Bronchial epithelial cell (primary cell): ENCODE data around the gene EPN3. TPM values are rescaled to one million over a fixed set of nuclear protein-coding genes. Genes with fewer than 3 reads are reported as not detected.
A peak's percentile ranks its signal among the peaks of the same experiment; 100 is the strongest.

Experiments
- DNase-seq: peaks from one replicate; pipeline ENCODE4 v3.0.0-alpha.2; 2010; ENCODE audit warnings: low read depth
- FAIRE-seq: peaks from 2 replicates; lab custom pipeline; 2011; peaks lifted over from hg19 to GRCh38; lab: Jason Lieb, UNC
- H3K27me3 ChIP-seq: 2 replicates; pipeline ENCODE4 v1.5.1; 2011; ENCODE audit warnings: low read length; ENCODE audit not compliant: control insufficient read depth, insufficient read depth
- H3K36me3 ChIP-seq: 2 replicates; pipeline ENCODE4 v1.5.1; 2011; ENCODE audit warnings: low read length; ENCODE audit not compliant: control insufficient read depth, insufficient read depth
- H3K4me3 ChIP-seq: 2 replicates; pipeline ENCODE4 v1.5.1; 2011; ENCODE audit warnings: mild to moderate bottlenecking, low read depth, low read length, control low read depth
- CTCF ChIP-seq: IDR thresholded peaks from 2 replicates; pipeline ENCODE4 v1.5.1; 2011; ENCODE audit warnings: mild to moderate bottlenecking, moderate library complexity, low read length, control low read depth, inconsistent platforms; ENCODE audit not compliant: insufficient read depth, severe bottlenecking
- total RNA-seq: library from RNA; depleted of rRNA; stranded (reverse); fragments of >200 nt; gene quantifications from 2 replicates; pipeline ENCODE4 v1.2.1, GENCODE V29; 2014

Gene EPN3
- total RNA-seq, result 2.9 and 10.9 TPM in 2 replicates

- peak; percentile 3 for TF ChIP-seq CTCF
- Histone ChIP-seq H3K27me3 (no peaks in the 10 kb centered on the region), H3K36me3 (peaks cover 6% of the 10 kb centered on the region), H3K4me3 (peak within 1 kb of the TSS; percentile 70)
- DNase-seq (peak; percentile 65), FAIRE-seq (no peak)
These were observed at the start of gene EPN3 for GRCh38 chr17:50532452-50533024. EPN3 (plus strand) TSS chr17:50532735; CDS start chr17:50536557, 3,822 bp downstream.

- FAIRE-seq (no peak), DNase-seq (no peak)
- no peak for TF ChIP-seq CTCF
- Histone ChIP-seq H3K27me3 (no peaks in the 10 kb centered on the region), H3K36me3 (peaks cover 13% of the 10 kb centered on the region), H3K4me3 (no peak overlapping the region)
These were observed 49.3 kb upstream of the EPN3 start for GRCh38 chr17:50483266-50483665.

- H3K36me3 ChIP-seq, result peaks cover 13% of the 10 kb centered on the region
- TF ChIP-seq CTCF, result no peak
- no peak for FAIRE-seq
These were observed 48.0 kb upstream of the EPN3 start for GRCh38 chr17:50484386-50485155.

GRCh38 chr17:50487213-50488096 is 45.1 kb upstream of the EPN3 start:
- Histone ChIP-seq H3K27me3 (no peaks in the 10 kb centered on the region), H3K36me3 (peaks cover 9% of the 10 kb centered on the region), H3K4me3 (no peak overlapping the region)
- DNase-seq, result peak; percentile 90
- TF ChIP-seq CTCF, result no peak
- FAIRE-seq, result peak; percentile 96

More at GRCh38 chr17:50484386-50485155, 48.0 kb upstream of the EPN3 start:
- H3K4me3 ChIP-seq, result no peak overlapping the region
- DNase-seq, result no peak
- H3K27me3 ChIP-seq, result no peaks in the 10 kb centered on the region

- H3K27me3 ChIP-seq, result no peaks in the 10 kb centered on the region
- H3K36me3 ChIP-seq, result peaks cover 6% of the 10 kb centered on the region
- DNase-seq (no peak), FAIRE-seq (no peak)
- TF ChIP-seq CTCF, result no peak
- no peak overlapping the region for H3K4me3 ChIP-seq
These were observed 43.7 kb upstream of the EPN3 start for GRCh38 chr17:50488880-50489279.
